B cell (primary cell): ENCODE data around the gene HOXA4. TPM values are rescaled to one million over a fixed set of nuclear protein-coding genes. Genes with fewer than 3 reads are reported as not detected.

ENCODE experiments used
- ATAC-seq: fragments of 200-7000 bp; cut with Tn5 transposase; one replicate; pipeline ENCODE4 v1.10.0; 2021; ENCODE audit warnings: low read depth, mild to moderate bottlenecking, moderate number of reproducible peaks, moderate library complexity
- CTCF ChIA-PET: fragments of 350-600 bp; sonication (Branson Sonifier 250); formaldehyde crosslinking; loops from one replicate; lab custom pipeline; 2021; ENCODE audit warnings: antibody characterized with exemption, inconsistent platforms; lab: Charles Lee
- POLR2A ChIA-PET: fragments of 350-600 bp; sonication (Branson Sonifier 250); formaldehyde crosslinking; loops from one replicate; lab custom pipeline; 2021; ENCODE audit warnings: antibody characterized with exemption; lab: Charles Lee
- DNase-seq: peaks from one replicate; pipeline ENCODE4 v3.0.0; 2013
- H2AFZ ChIP-seq: 2 replicates; pipeline ENCODE4 v1.6.1; 2012; ENCODE audit warnings: mild to moderate bottlenecking, low read depth, low read length; ENCODE audit not compliant: insufficient read depth, poor library complexity, severe bottlenecking
- H3K27ac ChIP-seq, 2 donors: 1 replicate in 1 of 2; 2 replicates in 1 of 2; pipeline ENCODE4 v1.5.1; 2012 to 2013; ENCODE audit warnings: low read length in 2 of 2, mild to moderate bottlenecking in 2 of 2, moderate library complexity in 1 of 2
- H3K27me3 ChIP-seq, 4 experiments: fragments of 200-600 bp in 1 of 4; sonication (generic) in 1 of 4; replicated peaks in 1 of 4; 1 replicate in 2 of 4; 2 replicates in 2 of 4; pipeline versions ENCODE4 v1.6.1 to v1.7.0; 2013 to 2016; ENCODE audit warnings: low read length in 3 of 4, mild to moderate bottlenecking in 2 of 4, mixed read lengths in 1 of 4, moderate library complexity in 1 of 4; ENCODE audit not compliant: insufficient read depth in 4 of 4, control insufficient read depth in 3 of 4; ENCODE audit errors: control extremely low read depth in 1 of 4
- H3K36me3 ChIP-seq, 2 experiments: replicated peaks in 1 of 2; 1 replicate in 1 of 2; 2 replicates in 1 of 2; pipeline versions ENCODE4 v1.6.1 to v1.7.1; 2013; ENCODE audit warnings: low read length in 1 of 2; ENCODE audit not compliant: insufficient read depth in 2 of 2, control insufficient read depth in 1 of 2; ENCODE audit errors: control extremely low read depth in 1 of 2, extremely low read depth in 1 of 2
- H3K4me1 ChIP-seq, 2 donors: fragments of 200-600 bp in 1 of 2; sonication (generic) in 1 of 2; 1 replicate in 1 of 2; 2 replicates in 1 of 2; pipeline versions ENCODE4 v1.5.1 to v1.6.1; 2013 to 2017; ENCODE audit warnings: low read length in 2 of 2; ENCODE audit not compliant: control insufficient read depth in 2 of 2, insufficient read depth in 2 of 2
- H3K4me2 ChIP-seq: replicated peaks from 2 replicates; pipeline ENCODE3; 2012; ENCODE audit warnings: mild to moderate bottlenecking, low read depth, low read length; ENCODE audit not compliant: poor library complexity, severe bottlenecking
- H3K4me3 ChIP-seq, 5 experiments: fragments of 200-600 bp in 1 of 5; sonication (generic) in 1 of 5; 1 replicate in 3 of 5; 2 replicates in 2 of 5; pipeline versions ENCODE4 v1.5.1 to v1.7.0; 2011 to 2016; ENCODE audit warnings: low read length in 4 of 5, mild to moderate bottlenecking in 4 of 5, low read depth in 2 of 5, control low read depth in 1 of 5, moderate library complexity in 1 of 5; ENCODE audit not compliant: insufficient read depth in 1 of 5; ENCODE audit errors: control extremely low read depth in 1 of 5, extremely low read depth in 1 of 5
- H3K79me2 ChIP-seq: fragments of 200-600 bp; sonication (generic); one replicate; pipeline ENCODE4 v1.6.0; 2016; ENCODE audit warnings: low read length; ENCODE audit not compliant: control insufficient read depth, insufficient read depth
- H3K9ac ChIP-seq: fragments of 200-600 bp; sonication (generic); 2 replicates; pipeline ENCODE4 v1.6.1; 2017; ENCODE audit warnings: mild to moderate bottlenecking, low read length, moderate library complexity
- H3K9me3 ChIP-seq, 3 donors: one replicate each; pipeline versions ENCODE4 v1.6.1 to v1.7.1; 2013; ENCODE audit warnings: low read length in 2 of 3; ENCODE audit not compliant: control insufficient read depth in 2 of 3, insufficient read depth in 1 of 3; ENCODE audit errors: control extremely low read depth in 1 of 3
- H4K20me1 ChIP-seq: 2 replicates; pipeline ENCODE4 v1.6.0; 2012; ENCODE audit warnings: mild to moderate bottlenecking, low read length; ENCODE audit not compliant: insufficient read depth, control insufficient read depth, poor library complexity, severe bottlenecking
- H3K27ac Mint-ChIP-seq: one replicate; pipeline ENCODE4 v1.8.0; 2021; ENCODE audit warnings: mixed read lengths
- H3K27me3 Mint-ChIP-seq: one replicate; pipeline ENCODE4 v1.8.0; 2021; ENCODE audit warnings: mixed read lengths
- H3K4me1 Mint-ChIP-seq: one replicate; pipeline ENCODE4 v1.8.0; 2021; ENCODE audit warnings: mixed read lengths
- H3K4me3 Mint-ChIP-seq: one replicate; pipeline ENCODE4 v1.8.0; 2021; ENCODE audit warnings: mixed read lengths
- H3K9me3 Mint-ChIP-seq: one replicate; pipeline ENCODE4 v1.8.0; 2022; ENCODE audit warnings: mixed read lengths; ENCODE audit not compliant: insufficient read depth
- CTCF ChIP-seq: fragments of 200-600 bp; IDR thresholded peaks from one replicate; pipeline ENCODE4 v1.8.0; 2022; ENCODE audit warnings: antibody characterized with exemption, mild to moderate bottlenecking
- EZH2 ChIP-seq: IDR thresholded peaks from 2 replicates; pipeline ENCODE4 v1.6.1; 2012; ENCODE audit warnings: borderline replicate concordance, low read depth, mild to moderate bottlenecking, moderate library complexity, low read length; ENCODE audit not compliant: insufficient read depth, poor library complexity, severe bottlenecking
- WGBS: methylation state at CpG from one replicate; pipeline ENCODE4 v1.1.5; 2013; ENCODE audit warnings: missing lambda C conversion rate; ENCODE audit not compliant: insufficient coverage; 5-methylcytosine and 5-hydroxymethylcytosine counted together
- intact Hi-C: fragments of 100-400 bp; cut with micrococcal nuclease; formaldehyde crosslinking; loops from one replicate; pipeline ENCODE4 v1.10.0; 2022
- polyA plus RNA-seq: library from polyadenylated mRNA; depleted of rRNA; stranded (reverse); fragments of >200 nt; gene quantifications from 2 replicates; pipeline ENCODE4 v1.2.3, GENCODE V29; 2012
- total RNA-seq, 2 donors: library from RNA; stranded (reverse); fragments of 120-200 nt in 1 of 2; gene quantifications; 1 replicate in 1 of 2; 2 replicates in 1 of 2; pipeline versions ENCODE4 v1.2.3 to v1.2.4, GENCODE V29; 2013 to 2022

Gene HOXA4
- total and polyA plus RNA-seq, 2 donors (not counting 1 experiment from before 2014, with no cell fraction given): 0.30 TPM; not detected in 1

GRCh38 chr7:27162561-27163287 is 32.2 kb upstream of the HOXA4 start:
- intact Hi-C loops: loop anchor here (5.0 to 10.0 kb wide), 3 partner anchors 888 to 1085 kb away; no protein-coding TSS in a partner anchor
- TF ChIP-seq EZH2 (no peak), CTCF (no peak)
- Mint-ChIP-seq H3K9me3 (no peaks in the 10 kb centered on the region), H3K4me3 (no peak overlapping the region), H3K4me1 (peaks cover 33% of the 10 kb centered on the region), H3K27ac (no peak overlapping the region), H3K27me3 (peaks cover 69% of the 10 kb centered on the region)
- Histone ChIP-seq H3K4me1 (peaks cover 53 to 61% of the 10 kb centered on the region in 2 donors), H3K36me3 (no peaks in the 10 kb centered on the region), H3K4me2 (no peak overlapping the region), H3K9ac (no peak overlapping the region), H4K20me1 (peaks cover 4% of the 10 kb centered on the region), H3K27me3 (peaks cover 0 to 89% (median 73%) of the 10 kb centered on the region in 4 experiments), H3K4me3 (no peak overlapping the region), H3K79me2 (no peaks in the 10 kb centered on the region), H2AFZ (no peak overlapping the region), H3K9me3 (peaks cover 0 to 73% (median 12%) of the 10 kb centered on the region in 3 donors), H3K27ac (no peak overlapping the region)
- CTCF ChIA-PET: interaction anchor here (0.6 to 4.0 kb wide), 22 partner anchors 13 to 1311 kb away, joined by 3 to 122 read pairs (median 4); partner anchors contain the start of genes HOXA3, HOXA5 and HOXA6
- WGBS: no CpG with 5 or more reads among the region's 7 CpGs
- no peak for ATAC-seq
- POLR2A ChIA-PET: no interaction called here
- DNase-seq: peak; percentile 11
